Osteocyte (in vitro differentiated cells): ENCODE results near the gene CXXC4. TPM values are rescaled to one million over a fixed set of nuclear protein-coding genes. Genes with fewer than 3 reads are reported as not detected.

ENCODE experiments used
- DNase-seq: peaks from one replicate; pipeline ENCODE4 v3.0.0; 2021; ENCODE audit warnings: mixed read lengths; ENCODE audit not compliant: unreplicated experiment; ENCODE audit errors: extremely low spot score
- H3K27ac Mint-ChIP-seq: one replicate; pipeline ENCODE4 v1.8.0; 2021; ENCODE audit warnings: mild to moderate bottlenecking, mixed read lengths; ENCODE audit not compliant: unreplicated experiment
- H3K27me3 Mint-ChIP-seq: one replicate; pipeline ENCODE4 v1.8.0; 2021; ENCODE audit warnings: mixed read lengths; ENCODE audit not compliant: unreplicated experiment
- H3K36me3 Mint-ChIP-seq: one replicate; pipeline ENCODE4 v1.8.0; 2021; ENCODE audit warnings: mixed read lengths; ENCODE audit not compliant: unreplicated experiment
- H3K4me1 Mint-ChIP-seq: one replicate; pipeline ENCODE4 v1.8.0; 2021; ENCODE audit warnings: mixed read lengths; ENCODE audit not compliant: unreplicated experiment
- H3K4me3 Mint-ChIP-seq: one replicate; pipeline ENCODE4 v1.8.0; 2021; ENCODE audit warnings: mild to moderate bottlenecking, moderate library complexity, mixed read lengths; ENCODE audit not compliant: unreplicated experiment
- H3K9me3 Mint-ChIP-seq: one replicate; pipeline ENCODE4 v1.8.0; 2021; ENCODE audit warnings: mixed read lengths; ENCODE audit not compliant: unreplicated experiment
- total RNA-seq: library from RNA; stranded (reverse); gene quantifications from 2 replicates; pipeline ENCODE4 v1.2.1, GENCODE V29; 2021
- TF ChIP-seq, protein P1 (sequence below): fragments of 200-600 bp; sonication (generic); IDR thresholded peaks from 2 replicates; pipeline ENCODE4 v1.5.0; 2021; ENCODE audit warnings: antibody characterized with exemption, mild to moderate bottlenecking, moderate library complexity

CXXC4 gene
- total RNA-seq, 1 donor from 2014 or later, result not detected

DNA sequence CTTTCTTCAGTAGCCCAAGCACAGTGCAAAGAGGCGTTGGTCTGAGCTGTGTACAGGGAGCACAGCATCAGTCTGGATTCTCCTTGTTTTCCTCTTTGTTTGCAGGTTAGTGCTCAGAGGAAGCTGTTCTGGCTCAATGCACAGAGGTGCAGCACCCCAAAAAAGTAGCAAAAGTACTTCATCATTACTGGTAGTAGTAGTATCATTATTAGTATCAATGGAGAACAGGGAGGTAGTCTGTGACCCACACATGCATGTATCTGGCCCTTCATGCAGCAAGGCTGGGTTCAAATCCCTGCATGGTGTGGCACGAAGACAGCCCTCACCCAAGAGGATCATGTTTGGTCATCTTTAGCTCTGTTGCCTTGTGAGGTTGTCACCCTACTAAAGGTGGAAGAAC is 68.7 kb downstream of the CXXC4 start:
- TF ChIP-seq, protein P1, sequence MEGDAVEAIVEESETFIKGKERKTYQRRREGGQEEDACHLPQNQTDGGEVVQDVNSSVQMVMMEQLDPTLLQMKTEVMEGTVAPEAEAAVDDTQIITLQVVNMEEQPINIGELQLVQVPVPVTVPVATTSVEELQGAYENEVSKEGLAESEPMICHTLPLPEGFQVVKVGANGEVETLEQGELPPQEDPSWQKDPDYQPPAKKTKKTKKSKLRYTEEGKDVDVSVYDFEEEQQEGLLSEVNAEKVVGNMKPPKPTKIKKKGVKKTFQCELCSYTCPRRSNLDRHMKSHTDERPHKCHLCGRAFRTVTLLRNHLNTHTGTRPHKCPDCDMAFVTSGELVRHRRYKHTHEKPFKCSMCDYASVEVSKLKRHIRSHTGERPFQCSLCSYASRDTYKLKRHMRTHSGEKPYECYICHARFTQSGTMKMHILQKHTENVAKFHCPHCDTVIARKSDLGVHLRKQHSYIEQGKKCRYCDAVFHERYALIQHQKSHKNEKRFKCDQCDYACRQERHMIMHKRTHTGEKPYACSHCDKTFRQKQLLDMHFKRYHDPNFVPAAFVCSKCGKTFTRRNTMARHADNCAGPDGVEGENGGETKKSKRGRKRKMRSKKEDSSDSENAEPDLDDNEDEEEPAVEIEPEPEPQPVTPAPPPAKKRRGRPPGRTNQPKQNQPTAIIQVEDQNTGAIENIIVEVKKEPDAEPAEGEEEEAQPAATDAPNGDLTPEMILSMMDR, result no peak
- Mint-ChIP-seq H3K36me3 (no peaks in the 10 kb centered on the region), H3K4me1 (peaks cover 12% of the 10 kb centered on the region), H3K27ac (no peak overlapping the region), H3K9me3 (no peaks in the 10 kb centered on the region), H3K4me3 (no peak overlapping the region), H3K27me3 (peaks cover 9% of the 10 kb centered on the region)
- no peak for DNase-seq

DNA sequence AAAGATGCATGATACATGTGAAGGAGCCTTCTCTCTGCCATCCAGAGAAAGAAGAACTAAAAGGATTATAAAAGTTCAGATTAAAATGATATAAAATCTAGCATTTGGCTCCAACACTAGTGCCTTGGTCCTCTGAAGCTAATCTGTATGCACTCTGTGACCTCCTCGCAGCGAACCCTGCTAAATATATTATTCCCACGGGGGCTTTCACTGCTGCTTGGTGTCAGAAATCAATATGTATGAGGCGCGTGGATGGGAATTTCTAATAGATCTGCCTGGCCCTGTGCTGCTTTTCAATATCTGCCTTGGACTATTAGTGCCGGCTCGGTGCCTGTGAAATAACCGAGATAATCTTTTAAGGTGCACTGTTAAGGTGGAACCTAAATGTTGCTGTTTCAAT is 69.7 kb downstream of the CXXC4 start:
- no peak for DNase-seq
- Mint-ChIP-seq H3K9me3 (no peaks in the 10 kb centered on the region), H3K36me3 (no peaks in the 10 kb centered on the region), H3K4me1 (peaks cover 18% of the 10 kb centered on the region), H3K27me3 (peaks cover 9% of the 10 kb centered on the region), H3K27ac (no peak overlapping the region), H3K4me3 (peak overlapping the region; percentile 30)
- TF ChIP-seq, protein P1, result no peak

DNA sequence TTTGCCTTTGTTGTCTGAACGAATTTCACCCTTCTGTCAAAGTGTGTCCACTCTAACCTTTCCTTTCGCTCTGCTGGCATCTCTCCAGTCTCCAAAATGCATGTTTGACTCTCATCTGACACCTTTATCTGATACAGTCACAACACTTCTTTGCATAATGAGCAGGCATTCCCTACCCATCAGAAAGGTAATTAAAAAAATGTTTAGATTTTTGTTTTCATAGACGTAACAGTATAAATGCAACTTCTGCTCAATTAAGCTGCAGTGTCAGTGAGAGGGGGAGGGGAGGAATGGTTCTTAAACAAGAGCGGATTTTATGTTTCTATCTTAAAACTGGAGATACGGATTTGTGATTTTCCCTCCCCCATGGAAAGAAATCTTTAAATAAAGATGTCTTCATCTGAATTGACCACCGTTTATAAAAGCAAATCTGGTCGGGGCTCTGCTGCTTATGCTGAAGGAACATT is 70.2 kb downstream of the CXXC4 start:
- Mint-ChIP-seq H3K27me3 (peaks cover 9% of the 10 kb centered on the region), H3K9me3 (no peaks in the 10 kb centered on the region), H3K36me3 (no peaks in the 10 kb centered on the region), H3K27ac (no peak overlapping the region), H3K4me3 (no peak overlapping the region), H3K4me1 (peaks cover 18% of the 10 kb centered on the region)
- TF ChIP-seq, protein P1, result no peak
- DNase-seq, result no peak

DNA sequence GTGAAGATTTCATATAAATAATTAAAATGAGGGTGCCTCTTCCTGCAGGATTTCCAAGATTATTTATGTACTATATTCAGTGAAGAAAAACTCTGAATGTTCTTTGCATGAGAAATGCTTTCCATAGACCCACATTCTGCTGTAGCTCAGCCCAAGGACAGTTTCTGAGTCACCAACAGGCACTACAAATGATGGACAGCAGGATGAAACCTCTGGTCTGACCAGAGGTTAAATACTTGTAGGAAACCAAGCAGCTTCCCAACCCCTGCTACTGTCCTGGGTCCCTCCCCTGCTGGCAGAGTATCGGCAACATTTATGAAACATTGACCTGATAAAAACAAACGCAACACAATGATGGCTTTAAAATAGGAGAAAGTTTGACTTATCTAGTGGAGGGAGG is 73.1 kb downstream of the CXXC4 start:
- H3K36me3 Mint-ChIP-seq, result no peaks in the 10 kb centered on the region
- H3K4me1 Mint-ChIP-seq, result peaks cover 18% of the 10 kb centered on the region
- no peak overlapping the region for H3K4me3 Mint-ChIP-seq
- H3K27me3 Mint-ChIP-seq, result peaks cover 9% of the 10 kb centered on the region
- no peaks in the 10 kb centered on the region for H3K9me3 Mint-ChIP-seq
- TF ChIP-seq, protein P1, result no peak
- no peak for DNase-seq
- H3K27ac Mint-ChIP-seq, result no peak overlapping the region

DNA sequence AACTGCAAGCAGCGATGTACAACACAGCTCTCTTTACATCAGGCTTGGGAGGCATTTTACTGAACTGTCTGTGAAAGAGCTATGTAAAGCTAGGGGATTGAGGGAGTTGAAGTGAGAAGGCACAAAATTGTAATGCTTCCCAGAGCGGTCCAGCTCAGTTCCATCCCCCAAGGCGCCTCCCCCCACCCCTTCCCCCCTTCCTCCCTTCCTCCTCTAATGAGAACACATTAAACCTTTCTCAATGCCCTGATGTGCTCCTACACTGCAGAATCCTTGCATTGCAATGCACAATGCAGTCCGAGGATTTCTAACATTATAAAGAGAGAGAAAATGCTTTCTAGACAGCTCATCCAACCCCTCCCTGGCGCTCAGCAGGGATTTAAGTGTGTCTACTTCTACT is 73.9 kb downstream of the CXXC4 start:
- peaks cover 18% of the 10 kb centered on the region for H3K4me1 Mint-ChIP-seq
- DNase-seq, result no peak
- peaks cover 7% of the 10 kb centered on the region for H3K27me3 Mint-ChIP-seq
- H3K9me3 Mint-ChIP-seq, result no peaks in the 10 kb centered on the region
- peak overlapping the region; percentile 10 for H3K4me3 Mint-ChIP-seq
- H3K36me3 Mint-ChIP-seq, result no peaks in the 10 kb centered on the region
- no peak overlapping the region for H3K27ac Mint-ChIP-seq
- TF ChIP-seq, protein P1, result no peak
